HepG2 (cell line): Measurements from ENCODE around the gene RUSF1. TPM values are rescaled to one million over a fixed set of nuclear protein-coding genes. Genes with fewer than 3 reads are reported as not detected.

Experiments
- ATAC-seq: fragments of 200-7000 bp; cut with Tn5 transposase; 3 replicates; pipeline ENCODE4 v1.9.1; 2020; ENCODE audit warnings: mild to moderate bottlenecking, moderate library complexity
- BruUV-seq: library from RNA; stranded (reverse); fragments of 400-500 nt; replicated peaks from 2 replicates; lab custom pipeline; 2021; lab: Mats Ljungman, UMichigan
- CTCF ChIA-PET: fragments of 300-600 bp; formaldehyde crosslinking; extraction: SDS; loops from one replicate; lab custom pipeline; 2021; ENCODE audit warnings: low total read pairs, inconsistent platforms, low intra/inter-chr PET ratio; lab: Yijun Ruan, JAX
- POLR2A ChIA-PET: fragments of 350-600 bp; sonication (Branson Sonifier 250); formaldehyde crosslinking; loops from one replicate; lab custom pipeline; 2020; ENCODE audit warnings: antibody characterized with exemption, inconsistent platforms; lab: Yijun Ruan, JAX
- DNase-seq: peaks from one replicate; pipeline ENCODE4 v3.0.0-alpha.2; 2015; ENCODE audit warnings: low spot score
- FAIRE-seq: peaks from 3 replicates; lab custom pipeline; 2011; peaks lifted over from hg19 to GRCh38; lab: Jason Lieb, UNC
- H2AFZ ChIP-seq: one replicate; pipeline ENCODE4 v1.6.1; 2011; ENCODE audit warnings: low read length, inconsistent platforms
- H3K27ac ChIP-seq: fragments of 300-600 bp; 3 replicates; pipeline ENCODE4 v1.8.0; 2011; ENCODE audit warnings: mixed run types, mild to moderate bottlenecking, mixed read lengths, low read length, inconsistent platforms; ENCODE audit not compliant: insufficient read depth; ENCODE audit errors: extremely low read length
- H3K27me3 ChIP-seq, 2 experiments: fragments of 200-600 bp in 1 of 2; 2 replicates in 1 of 2; 3 replicates in 1 of 2; pipeline versions ENCODE4 v1.6.0 to v1.8.0; 2011; ENCODE audit warnings: low read length in 2 of 2, mild to moderate bottlenecking in 2 of 2, moderate library complexity in 2 of 2, inconsistent platforms in 1 of 2; ENCODE audit not compliant: insufficient read depth in 2 of 2, control insufficient read depth in 1 of 2
- H3K36me3 ChIP-seq, 2 experiments: fragments of 200-600 bp in 1 of 2; replicated peaks in 1 of 2; 2 replicates in 1 of 2; 3 replicates in 1 of 2; pipeline versions ENCODE4 v1.5.1 to v1.8.0; 2011; ENCODE audit warnings: low read length in 2 of 2, inconsistent platforms in 1 of 2; ENCODE audit not compliant: insufficient read depth in 2 of 2, control insufficient read depth in 1 of 2
- H3K4me1 ChIP-seq: 2 replicates; pipeline ENCODE4 v1.5.1; 2012; ENCODE audit warnings: low read length, inconsistent platforms; ENCODE audit not compliant: insufficient read depth
- H3K4me2 ChIP-seq: 2 replicates; pipeline ENCODE4 v1.6.0; 2011; ENCODE audit warnings: low read depth, low read length, inconsistent platforms
- H3K4me3 ChIP-seq, 3 experiments: fragments of 200-600 bp in 1 of 3; sonication (generic), shearing (Covaris generic) in 1 of 3; replicated peaks in 1 of 3; 2 replicates each; pipeline ENCODE4 v1.5.1; 2011 to 2016; ENCODE audit warnings: low read length in 3 of 3, inconsistent platforms in 2 of 3, low read depth in 2 of 3, mild to moderate bottlenecking in 2 of 3, control low read depth in 1 of 3, mixed read lengths in 1 of 3; ENCODE audit not compliant: insufficient read depth in 1 of 3
- H3K79me2 ChIP-seq: one replicate; pipeline ENCODE4 v1.6.1; 2011; ENCODE audit warnings: low read length, inconsistent platforms; ENCODE audit not compliant: insufficient read depth
- H3K9ac ChIP-seq: 2 replicates; pipeline ENCODE4 v1.6.0; 2011; ENCODE audit warnings: mild to moderate bottlenecking, low read depth, low read length, inconsistent platforms; ENCODE audit not compliant: insufficient read depth
- H3K9me3 ChIP-seq: 2 replicates; pipeline ENCODE4 v1.5.1; 2012; ENCODE audit warnings: mild to moderate bottlenecking, low read length
- H4K20me1 ChIP-seq: 2 replicates; pipeline ENCODE4 v1.6.0; 2011; ENCODE audit warnings: inconsistent platforms, mild to moderate bottlenecking, low read length, moderate library complexity; ENCODE audit not compliant: insufficient read depth
- AGO2 ChIP-seq: fragments of 200-400 bp; formaldehyde crosslinking; optimal IDR thresholded peaks from 2 replicates; pipeline ENCODE3; 2017; ENCODE audit warnings: mild to moderate bottlenecking, low read depth, low read length, moderate library complexity
- HNF4G ChIP-seq, 2 experiments: sonication (generic) in 1 of 2; formaldehyde crosslinking in 1 of 2; IDR thresholded peaks; 2 replicates each; pipeline versions ENCODE4 v1.4.0 to v1.6.1; 2011 to 2020; ENCODE audit warnings: borderline replicate concordance in 2 of 2, low read depth in 2 of 2, mild to moderate bottlenecking in 2 of 2, low read length in 1 of 2, missing genetic modification reagents in 1 of 2, moderate library complexity in 1 of 2
- NFATC3 ChIP-seq: sonication (generic); formaldehyde crosslinking; IDR thresholded peaks from 2 replicates; pipeline ENCODE4 v1.5.1; 2020; ENCODE audit warnings: mild to moderate bottlenecking, missing genetic modification reagents
- NR3C1 ChIP-seq: sonication (generic); formaldehyde crosslinking; IDR thresholded peaks from 2 replicates; pipeline ENCODE4 v1.4.0; 2020; ENCODE audit warnings: missing genetic modification reagents
- POLR2A ChIP-seq, 2 experiments: IDR thresholded peaks; 2 replicates each; pipeline ENCODE4 v1.6.1; 2011; ENCODE audit warnings: low read depth in 2 of 2, low read length in 2 of 2, mild to moderate bottlenecking in 1 of 2, moderate library complexity in 1 of 2; ENCODE audit not compliant: insufficient read depth in 1 of 2
- RARG ChIP-seq: sonication (generic); formaldehyde crosslinking; IDR thresholded peaks from 2 replicates; pipeline ENCODE4 v1.4.0; 2020; ENCODE audit warnings: low read depth, mild to moderate bottlenecking, missing genetic modification reagents
- ZNF557 ChIP-seq: sonication (generic); formaldehyde crosslinking; IDR thresholded peaks from 2 replicates; pipeline ENCODE4 v1.4.0; 2020; ENCODE audit warnings: missing genetic modification reagents
- ZNF619 ChIP-seq: sonication (generic); formaldehyde crosslinking; IDR thresholded peaks from 2 replicates; pipeline ENCODE4 v1.4.0; 2020; ENCODE audit warnings: mild to moderate bottlenecking, missing genetic modification reagents
- ZSCAN9 ChIP-seq: IDR thresholded peaks from 2 replicates; pipeline ENCODE4 v1.6.1; 2016; ENCODE audit warnings: borderline replicate concordance
- WGBS: methylation state at CpG from one replicate; pipeline ENCODE4 v1.1.6; 2017; ENCODE audit warnings: low lambda C conversion rate; 5-methylcytosine and 5-hydroxymethylcytosine counted together
- in situ Hi-C: cut with HindIII; loops from 2 replicates; pipeline ENCODE4 v1.10.0; 2017; ENCODE audit warnings: low pct_unique_long_range_greater_than_20kb; ENCODE audit not compliant: extremely low pct_ligation_motif_present
- intact Hi-C: fragments of 100-400 bp; cut with micrococcal nuclease; formaldehyde crosslinking; loops from one replicate; pipeline ENCODE4 v1.10.0; 2022; ENCODE audit not compliant: unreplicated experiment
- polyA plus RNA-seq, 8 experiments: library from polyadenylated mRNA; depleted of rRNA in 3 of 8; stranded (reverse) in 7 of 8; unstranded in 1 of 8; fragments of >200 nt; fragmentation: Illumina TruSeq in 4 of 8; extraction: Trizol in 4 of 8; gene quantifications; 2 replicates each; pipeline versions ENCODE4 v1.2.1 to v1.2.3, GENCODE V29; 2011 to 2016; ENCODE audit warnings: low read depth in 4 of 8, missing spikeins in 1 of 8, mixed read lengths in 1 of 8; ENCODE audit not compliant: insufficient read depth in 1 of 8
- total RNA-seq, 5 experiments: library from RNA; depleted of rRNA; stranded (reverse); fragments of >200 nt; fragmentation: Illumina TruSeq; extraction: Trizol; gene quantifications; 2 replicates each; pipeline ENCODE4 v1.2.3, GENCODE V29; 2016; ENCODE audit warnings: low read depth in 1 of 5
- TF ChIP-seq, protein P1 (sequence below), 2 experiments: sonication (generic) in 1 of 2; formaldehyde crosslinking in 1 of 2; IDR thresholded peaks; 2 replicates each; pipeline versions ENCODE4 v1.6.1 to v1.9.0; 2014 to 2022; ENCODE audit warnings: antibody characterized with exemption in 1 of 2, borderline replicate concordance in 1 of 2, inconsistent platforms in 1 of 2, low read depth in 1 of 2, missing genetic modification reagents in 1 of 2

RUSF1 gene
- total and polyA plus RNA-seq, 2 of the 13 experiments (the other 11 are each of a cell fraction or from before 2014, with no cell fraction given), result 40.8 to 50.2 TPM

DNA sequence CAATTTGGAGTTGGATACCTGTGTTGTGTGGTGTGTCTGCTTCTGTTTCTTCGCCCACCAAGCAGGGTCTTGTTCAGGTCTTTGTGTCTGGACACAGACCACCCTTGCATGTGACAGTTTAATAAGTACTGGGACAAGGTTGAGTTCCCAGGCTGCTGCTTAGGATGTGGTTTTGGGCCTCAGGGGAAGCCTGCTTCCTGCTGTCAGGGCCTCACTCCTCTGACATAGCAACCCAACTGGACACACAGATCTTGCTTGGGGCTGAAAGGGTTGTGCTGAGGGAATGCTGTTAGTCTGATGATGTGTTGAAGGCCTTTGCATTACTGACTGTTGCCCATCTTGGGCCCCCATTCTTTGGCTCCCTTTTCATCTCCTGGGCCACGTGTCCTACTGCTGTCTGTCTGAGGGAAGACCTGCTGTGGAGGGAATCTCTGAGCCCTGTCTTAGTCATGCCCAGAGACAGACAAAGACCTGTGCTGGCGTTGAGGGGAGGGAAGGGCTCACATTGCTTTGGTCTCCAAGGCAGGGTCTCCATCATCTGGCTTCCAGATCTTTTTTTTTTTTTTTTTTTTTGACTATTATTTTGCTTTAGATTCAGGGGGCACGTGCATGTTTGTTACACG lies 40.9 kb downstream of the RUSF1 start:
- DNase-seq (no peak), FAIRE-seq (no peak), ATAC-seq (no peak)
- Histone ChIP-seq H3K27me3 (peaks cover 0 to 7% of the 10 kb centered on the region in 2 experiments; a peak in 1 of 5 replicates), H3K4me1 (peaks cover 12% of the 10 kb centered on the region), H3K27ac (no peak overlapping the region), H3K9me3 (no peaks in the 10 kb centered on the region), H3K4me3 (no peak overlapping the region), H4K20me1 (no peaks in the 10 kb centered on the region), H3K36me3 (peaks cover 26 to 40% of the 10 kb centered on the region in 2 experiments), H3K9ac (no peak overlapping the region), H3K4me2 (no peak overlapping the region), H3K79me2 (no peaks in the 10 kb centered on the region), H2AFZ (no peak overlapping the region)
- WGBS, result 94% methylated on average over 5 of the region's 5 CpGs
- POLR2A ChIA-PET, result interaction anchor here (2.2 kb wide), 1 partner anchor 8 kb away, joined by 6 read pairs; the partner anchor contains the start of gene ARMC5
- intact Hi-C loops, result no loop called here
- CTCF ChIA-PET, result no interaction called here
- in situ Hi-C loops, result no loop called here
- no TSS peak for BruUV-seq
- no peak for TF ChIP-seq ZNF619 (CRISPR knock-in tag)
- peak in 1 of 2 experiments; percentile 24; a peak in 1 of 4 replicates for TF ChIP-seq POLR2A (IDR thresholded peaks at IDR 0.05; ENCODE audit: insufficient read depth in 1 of 2, low read depth in 2 of 2, low read length in 2 of 2)
- TF ChIP-seq, all 625 proteins: peak for 1

DNA sequence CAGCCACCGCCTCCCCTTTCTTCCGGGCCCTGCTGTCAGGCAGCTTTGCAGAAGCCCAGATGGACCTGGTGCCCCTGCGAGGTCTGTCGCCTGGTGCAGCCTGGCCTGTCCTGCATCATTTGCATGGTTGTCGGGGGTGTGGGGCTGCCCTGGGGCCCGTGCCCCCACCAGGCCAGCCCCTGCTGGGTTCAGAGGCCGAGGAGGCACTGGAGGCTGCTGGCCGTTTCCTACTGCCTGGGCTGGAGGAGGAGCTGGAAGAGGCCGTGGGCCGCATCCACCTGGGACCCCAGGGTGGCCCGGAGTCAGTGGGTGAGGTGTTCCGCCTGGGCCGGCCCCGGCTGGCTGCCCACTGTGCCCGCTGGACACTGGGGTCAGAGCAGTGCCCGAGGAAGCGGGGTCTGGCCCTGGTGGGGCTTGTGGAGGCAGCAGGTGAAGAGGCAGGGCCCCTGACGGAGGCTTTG lies 41.8 kb downstream of the RUSF1 start:
- ChIA-PET CTCF (no interaction called here), POLR2A (no interaction called here)
- H3K27ac ChIP-seq, result no peak overlapping the region
- no peaks in the 10 kb centered on the region for H3K9me3 ChIP-seq
- in situ Hi-C loops (no loop called here), intact Hi-C loops (no loop called here)
- no TSS peak for BruUV-seq
- no peak overlapping the region for H3K9ac ChIP-seq
- no peak overlapping the region for H3K4me3 ChIP-seq
- H3K79me2 ChIP-seq, result no peaks in the 10 kb centered on the region
- no peak overlapping the region for H2AFZ ChIP-seq
- H3K4me2 ChIP-seq, result no peak overlapping the region
- ATAC-seq (no peak; the same call in 1 of the 3 replicates), FAIRE-seq (no peak), DNase-seq (no peak)
- peaks cover 0 to 3% of the 10 kb centered on the region in 2 experiments; a peak in 1 of 5 replicates for H3K27me3 ChIP-seq
- 97% methylated on average over 15 of the region's 18 CpGs for WGBS
- peaks cover 7% of the 10 kb centered on the region for H3K4me1 ChIP-seq
- H3K36me3 ChIP-seq, result peaks cover 33 to 48% of the 10 kb centered on the region in 2 experiments
- H4K20me1 ChIP-seq, result no peaks in the 10 kb centered on the region
- TF ChIP-seq, protein P1, sequence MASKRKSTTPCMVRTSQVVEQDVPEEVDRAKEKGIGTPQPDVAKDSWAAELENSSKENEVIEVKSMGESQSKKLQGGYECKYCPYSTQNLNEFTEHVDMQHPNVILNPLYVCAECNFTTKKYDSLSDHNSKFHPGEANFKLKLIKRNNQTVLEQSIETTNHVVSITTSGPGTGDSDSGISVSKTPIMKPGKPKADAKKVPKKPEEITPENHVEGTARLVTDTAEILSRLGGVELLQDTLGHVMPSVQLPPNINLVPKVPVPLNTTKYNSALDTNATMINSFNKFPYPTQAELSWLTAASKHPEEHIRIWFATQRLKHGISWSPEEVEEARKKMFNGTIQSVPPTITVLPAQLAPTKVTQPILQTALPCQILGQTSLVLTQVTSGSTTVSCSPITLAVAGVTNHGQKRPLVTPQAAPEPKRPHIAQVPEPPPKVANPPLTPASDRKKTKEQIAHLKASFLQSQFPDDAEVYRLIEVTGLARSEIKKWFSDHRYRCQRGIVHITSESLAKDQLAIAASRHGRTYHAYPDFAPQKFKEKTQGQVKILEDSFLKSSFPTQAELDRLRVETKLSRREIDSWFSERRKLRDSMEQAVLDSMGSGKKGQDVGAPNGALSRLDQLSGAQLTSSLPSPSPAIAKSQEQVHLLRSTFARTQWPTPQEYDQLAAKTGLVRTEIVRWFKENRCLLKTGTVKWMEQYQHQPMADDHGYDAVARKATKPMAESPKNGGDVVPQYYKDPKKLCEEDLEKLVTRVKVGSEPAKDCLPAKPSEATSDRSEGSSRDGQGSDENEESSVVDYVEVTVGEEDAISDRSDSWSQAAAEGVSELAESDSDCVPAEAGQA (IDR thresholded peaks at IDR 0.05; ENCODE audit: low read depth), result no peak
- TF ChIP-seq, protein P1 (CRISPR knock-in tag; IDR thresholded peaks at IDR 0.05; ENCODE audit: borderline replicate concordance), result no peak
- TF ChIP-seq RARG (CRISPR knock-in tag), result no peak
- TF ChIP-seq ZNF557 (CRISPR knock-in tag), result no peak
- no peak for TF ChIP-seq HNF4G (IDR thresholded peaks at IDR 0.05; ENCODE audit: borderline replicate concordance, low read depth, low read length)
- no peak for TF ChIP-seq HNF4G (CRISPR knock-in tag; IDR thresholded peaks at IDR 0.05; ENCODE audit: borderline replicate concordance, low read depth)
- TF ChIP-seq NR3C1, result no peak
- no peak for TF ChIP-seq ZSCAN9 (CRISPR knock-in tag)
- peak; percentile 82 for TF ChIP-seq AGO2
- TF ChIP-seq NFATC3 (CRISPR knock-in tag), result no peak
